Activated CD8-positive, alpha-beta T cell treated with anti-CD3 and anti-CD28 coated beads for 36 hours (primary cell): ENCODE results near the gene PLEKHG2. TPM values are rescaled to one million over a fixed set of nuclear protein-coding genes. Genes with fewer than 3 reads are reported as not detected.

Experiments
- ATAC-seq: fragments of 200-7000 bp; cut with Tn5 transposase; one replicate; pipeline ENCODE4 v1.10.0; 2021; ENCODE audit warnings: mild to moderate bottlenecking, moderate library complexity
- CTCF ChIA-PET: fragments of 350-600 bp; sonication (Branson Sonifier 250); formaldehyde crosslinking; loops from one replicate; lab custom pipeline; 2021; ENCODE audit warnings: antibody characterized with exemption; lab: Charles Lee
- POLR2A ChIA-PET: fragments of 350-600 bp; sonication (Branson Sonifier 250); formaldehyde crosslinking; loops from one replicate; lab custom pipeline; 2021; ENCODE audit warnings: antibody characterized with exemption; lab: Charles Lee
- DNase-seq: peaks from one replicate; pipeline ENCODE4 v3.0.0-alpha.2; 2020
- H3K27ac Mint-ChIP-seq: one replicate; pipeline ENCODE4 v1.8.0; 2021; ENCODE audit warnings: mild to moderate bottlenecking, mixed read lengths
- H3K27me3 Mint-ChIP-seq: one replicate; pipeline ENCODE4 v1.8.0; 2021; ENCODE audit warnings: mixed read lengths
- H3K36me3 Mint-ChIP-seq: one replicate; pipeline ENCODE4 v1.8.0; 2021; ENCODE audit warnings: low read depth, mixed read lengths
- H3K4me1 Mint-ChIP-seq: one replicate; pipeline ENCODE4 v1.8.0; 2021; ENCODE audit warnings: low read depth, mixed read lengths
- H3K4me3 Mint-ChIP-seq: one replicate; pipeline ENCODE4 v1.8.0; 2021; ENCODE audit warnings: mild to moderate bottlenecking, moderate library complexity, mixed read lengths
- H3K9me3 Mint-ChIP-seq: one replicate; pipeline ENCODE4 v1.8.0; 2021; ENCODE audit warnings: mixed read lengths
- CTCF ChIP-seq: fragments of 200-600 bp; IDR thresholded peaks from one replicate; pipeline ENCODE4 v1.8.0; 2022; ENCODE audit warnings: antibody characterized with exemption, mild to moderate bottlenecking
- intact Hi-C: fragments of 100-400 bp; cut with micrococcal nuclease; formaldehyde crosslinking; loops from one replicate; pipeline ENCODE4 v1.10.0; 2022
- total RNA-seq, 2 experiments: library from RNA; stranded (reverse); gene quantifications; one replicate each; pipeline ENCODE4 v1.2.3, GENCODE V29; 2021

The PLEKHG2 gene
- total RNA-seq, 2 experiments from 2014 or later: 35.9 to 42.8 TPM

GRCh38 chr19:39409208-39410016, 3.1 kb upstream of the PLEKHG2 start:
- TF ChIP-seq CTCF: no peak
- Mint-ChIP-seq H3K27me3 (peaks cover 2% of the 10 kb centered on the region), H3K4me3 (peak overlapping the region; percentile 79), H3K9me3 (no peaks in the 10 kb centered on the region), H3K4me1 (peaks cover 41% of the 10 kb centered on the region), H3K36me3 (peaks cover 28% of the 10 kb centered on the region), H3K27ac (peak overlapping the region; percentile 89)
- DNase-seq (peak; percentile 90), ATAC-seq (peak; percentile 2)
- POLR2A ChIA-PET: interaction anchor here (0.6 to 4.5 kb wide), 10 partner anchors 9 to 667 kb away, joined by 3 to 50 read pairs (median 4); partner anchors contain the start of genes MED29, PAF1, RPS16 and SAMD4B
- intact Hi-C loops: loop anchor here (5.0 to 10.0 kb wide), 2 partner anchors 72 to 285 kb away; partner anchors contain the start of genes GMFG and PAK4
- CTCF ChIA-PET: interaction anchor here (1.0 to 3.9 kb wide), 2 partner anchors 11 to 287 kb away, joined by 3 to 32 read pairs; no protein-coding TSS in a partner anchor

- intact Hi-C loops: loop anchor here (5.0 to 10.0 kb wide), 2 partner anchors 73 to 285 kb away; partner anchors contain the start of genes GMFG and PAK4
- H3K27ac Mint-ChIP-seq: peak overlapping the region; percentile 89
- peak; percentile 82 for DNase-seq
- CTCF ChIA-PET: no interaction called here
- TF ChIP-seq CTCF: no peak
- peaks cover 2% of the 10 kb centered on the region for H3K27me3 Mint-ChIP-seq
- ATAC-seq: peak; percentile 21
- POLR2A ChIA-PET: interaction anchor here (1.0 to 4.5 kb wide), 2 partner anchors 13 to 25 kb away, joined by 8 to 50 read pairs; partner anchors contain the start of gene RPS16
- H3K36me3 Mint-ChIP-seq: peaks cover 28% of the 10 kb centered on the region
- peak overlapping the region; percentile 79 for H3K4me3 Mint-ChIP-seq
- no peaks in the 10 kb centered on the region for H3K9me3 Mint-ChIP-seq
- peaks cover 37% of the 10 kb centered on the region for H3K4me1 Mint-ChIP-seq
Measured at GRCh38 chr19:39410017-39410830, 2.2 kb upstream of the PLEKHG2 start.

GRCh38 chr19:39410831-39411080, 1.7 kb upstream of the PLEKHG2 start:
- POLR2A ChIA-PET: interaction anchor here (1.8 to 2.2 kb wide), 3 partner anchors 13 to 22 kb away, joined by 5 to 80 read pairs (median 13); partner anchors contain the start of genes MED29 and PAF1
- intact Hi-C loops: loop anchor here (5.0 to 10.0 kb wide), 2 partner anchors 73 to 286 kb away; partner anchors contain the start of genes GMFG and PAK4
- H3K9me3 Mint-ChIP-seq: no peaks in the 10 kb centered on the region
- H3K27ac Mint-ChIP-seq: peak overlapping the region; percentile 89
- peak overlapping the region; percentile 79 for H3K4me3 Mint-ChIP-seq
- peaks cover 2% of the 10 kb centered on the region for H3K27me3 Mint-ChIP-seq
- no peak for ATAC-seq
- DNase-seq: no peak
- H3K4me1 Mint-ChIP-seq: peaks cover 32% of the 10 kb centered on the region
- CTCF ChIA-PET: interaction anchor here (1.4 to 2.3 kb wide), 5 partner anchors 11 to 122 kb away, joined by 5 to 153 read pairs (median 6); partner anchors contain the start of genes EID2B, GMFG and SAMD4B
- TF ChIP-seq CTCF: no peak
- peaks cover 28% of the 10 kb centered on the region for H3K36me3 Mint-ChIP-seq

- no peak for TF ChIP-seq CTCF
- DNase-seq: peak; percentile 26
- ChIA-PET CTCF (interaction anchor here (0.6 to 2.3 kb wide), 17 partner anchors 10 to 481 kb away, joined by 3 to 153 read pairs (median 6); partner anchors contain the start of genes EID2B, GMFG, MED29 and MRPS12), POLR2A (interaction anchor here (1.0 to 2.2 kb wide), 9 partner anchors 13 to 76 kb away, joined by 3 to 80 read pairs (median 6); partner anchors contain the start of genes GMFG, MED29, PAF1 and RPS16)
- Mint-ChIP-seq H3K4me1 (peaks cover 30% of the 10 kb centered on the region), H3K9me3 (no peaks in the 10 kb centered on the region), H3K27ac (peak overlapping the region; percentile 89), H3K27me3 (peaks cover 2% of the 10 kb centered on the region), H3K36me3 (peaks cover 28% of the 10 kb centered on the region), H3K4me3 (peak overlapping the region; percentile 79)
- ATAC-seq: no peak
- intact Hi-C loops: loop anchor here (5.0 to 10.0 kb wide), 2 partner anchors 74 to 286 kb away; partner anchors contain the start of genes GMFG and PAK4
Measured at GRCh38 chr19:39411081-39411831, 1.2 kb upstream of the PLEKHG2 start.
